ENCODE data around the gene NRG3.

DNA sequence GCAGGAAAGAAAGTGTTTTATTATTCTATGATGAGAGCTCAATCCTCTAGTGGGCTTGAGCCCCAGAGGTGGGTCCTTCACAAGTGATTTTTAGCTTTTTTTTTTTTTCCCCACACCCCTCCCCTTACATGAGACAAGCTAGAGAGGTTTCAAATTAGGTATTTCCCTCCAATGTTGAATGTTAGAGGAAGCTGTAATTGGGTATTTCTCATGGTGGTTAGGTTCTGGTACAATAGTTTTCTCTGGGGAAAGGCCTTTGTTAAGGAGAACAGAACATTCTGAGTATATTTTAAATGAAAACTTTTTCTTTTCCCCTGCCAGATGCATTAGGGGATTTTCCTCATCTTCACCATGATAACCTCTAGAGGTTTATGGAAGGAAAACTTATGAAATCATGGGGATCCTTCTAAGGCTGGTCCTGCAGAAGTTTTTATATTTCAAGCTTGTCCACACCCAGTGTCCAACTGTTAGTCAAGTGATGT lies 1039.7 kb downstream of the NRG3 start:
- TF ChIP-seq, protein P1, sequence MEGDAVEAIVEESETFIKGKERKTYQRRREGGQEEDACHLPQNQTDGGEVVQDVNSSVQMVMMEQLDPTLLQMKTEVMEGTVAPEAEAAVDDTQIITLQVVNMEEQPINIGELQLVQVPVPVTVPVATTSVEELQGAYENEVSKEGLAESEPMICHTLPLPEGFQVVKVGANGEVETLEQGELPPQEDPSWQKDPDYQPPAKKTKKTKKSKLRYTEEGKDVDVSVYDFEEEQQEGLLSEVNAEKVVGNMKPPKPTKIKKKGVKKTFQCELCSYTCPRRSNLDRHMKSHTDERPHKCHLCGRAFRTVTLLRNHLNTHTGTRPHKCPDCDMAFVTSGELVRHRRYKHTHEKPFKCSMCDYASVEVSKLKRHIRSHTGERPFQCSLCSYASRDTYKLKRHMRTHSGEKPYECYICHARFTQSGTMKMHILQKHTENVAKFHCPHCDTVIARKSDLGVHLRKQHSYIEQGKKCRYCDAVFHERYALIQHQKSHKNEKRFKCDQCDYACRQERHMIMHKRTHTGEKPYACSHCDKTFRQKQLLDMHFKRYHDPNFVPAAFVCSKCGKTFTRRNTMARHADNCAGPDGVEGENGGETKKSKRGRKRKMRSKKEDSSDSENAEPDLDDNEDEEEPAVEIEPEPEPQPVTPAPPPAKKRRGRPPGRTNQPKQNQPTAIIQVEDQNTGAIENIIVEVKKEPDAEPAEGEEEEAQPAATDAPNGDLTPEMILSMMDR (conservative IDR thresholded peaks at IDR 0.05 in 1 of 2, IDR thresholded peaks at IDR 0.05 in 1 of 2; ENCODE audit: low read depth in 1 of 2, low read length in 2 of 2): no peak
- no peak for TF ChIP-seq EZH2 (IDR thresholded peaks at IDR 0.05; ENCODE audit: low read length, missing control alignments)

Data from fibroblast of lung (primary cell).